Stimulated activated CD8-positive, alpha-beta memory T cell treated with anti-CD3 and anti-CD28 coated beads, Interleukin-7, amount 100 ng/mL, for 48 hours (primary cell): Measurements from ENCODE around the gene SLC35F4.
"Not testable (repeated sequence)": the region's sequence is repeated elsewhere in the genome, so short reads cannot be mapped to it uniquely, and the experiment has no call there.

Experiments used
- DNase-seq, 2 donors: peaks; one replicate each; pipeline ENCODE4 v3.0.0-alpha.2; 2020; ENCODE audit warnings: low read depth in 1 of 2; ENCODE audit errors: extremely low read depth in 1 of 2

The SLC35F4 gene

DNA sequence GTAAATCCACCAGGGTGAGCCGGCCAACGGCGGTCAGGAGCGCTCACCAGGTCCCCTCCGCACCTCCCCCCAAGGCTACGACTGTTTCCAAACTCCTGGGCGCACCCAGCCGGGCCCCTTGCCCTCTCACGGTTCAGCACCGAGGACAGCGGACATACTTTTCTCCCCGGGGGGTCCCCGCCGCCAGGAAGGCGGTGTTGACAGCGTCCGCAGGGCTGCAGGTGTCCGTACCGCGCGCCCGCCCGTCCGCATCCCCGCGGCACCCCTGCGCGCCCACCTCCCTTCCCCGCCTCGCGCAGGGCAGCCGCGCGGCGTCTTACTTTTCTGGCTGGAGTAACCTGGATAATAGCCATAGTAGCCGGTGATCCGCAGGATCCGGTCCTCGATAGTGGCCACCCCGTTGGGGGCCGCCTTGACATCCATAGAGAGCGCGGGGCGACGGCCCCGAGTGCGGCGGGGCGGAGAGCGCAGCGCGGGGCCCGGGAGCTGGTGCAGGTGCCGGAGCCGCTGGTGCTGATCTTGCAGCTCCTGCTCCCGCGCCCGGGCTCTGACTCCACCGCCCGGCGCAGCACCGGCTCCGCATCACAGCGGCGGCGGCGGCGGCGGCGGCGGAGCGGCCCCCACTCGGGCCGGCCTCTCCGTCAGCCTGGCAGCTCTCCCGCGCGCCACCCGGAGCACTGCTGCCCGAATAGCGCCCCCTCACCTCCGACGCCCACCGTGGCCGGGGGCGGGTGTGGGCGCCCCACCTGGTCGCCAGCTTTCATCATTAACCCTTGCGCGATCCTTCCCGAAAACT, at the start of gene SLC35F4:
Gene SLC35F4, minus strand, starts transcription at position 690 of the 796 bp plus-strand sequence.
- DNase-seq: no peak

DNA sequence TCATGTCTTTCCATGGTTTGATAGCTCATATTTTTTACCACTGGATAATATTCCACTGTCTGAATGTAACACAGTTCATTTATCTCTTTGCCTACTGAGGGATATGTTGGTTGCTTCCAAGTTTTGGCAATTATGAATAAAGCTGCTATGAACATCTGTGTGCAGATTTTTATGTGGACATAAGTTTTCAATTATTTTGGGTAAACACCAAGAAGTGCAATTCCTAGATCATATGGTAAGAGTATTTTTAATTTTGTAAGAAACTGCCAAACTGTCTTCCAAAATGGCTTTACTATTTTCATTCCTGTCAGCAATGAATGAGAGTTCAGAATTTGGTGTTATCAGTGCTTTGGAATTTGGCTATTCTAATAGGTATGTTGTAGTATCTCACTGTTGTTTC, 43.7 kb upstream of the SLC35F4 start:
- no peak for DNase-seq

DNA sequence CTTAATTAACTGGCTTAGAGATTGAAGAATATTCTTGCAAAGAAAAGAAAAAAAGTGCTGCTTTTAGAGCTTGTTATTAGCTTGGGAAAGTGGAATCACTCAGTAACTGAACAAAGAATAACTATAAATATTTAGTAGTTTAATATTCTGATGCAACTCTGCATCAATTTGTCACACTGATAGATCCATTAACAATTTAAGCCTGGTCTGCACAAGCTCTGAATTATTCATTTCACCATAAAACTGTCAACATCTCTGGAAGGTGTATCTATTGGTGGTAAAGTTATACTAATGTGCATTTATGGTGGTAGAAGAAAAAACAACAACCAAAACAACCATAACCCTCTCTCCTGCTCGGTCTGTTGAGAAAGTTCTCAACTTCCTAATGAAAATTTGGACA, 38.1 kb upstream of the SLC35F4 start:
- DNase-seq: no peak

DNA sequence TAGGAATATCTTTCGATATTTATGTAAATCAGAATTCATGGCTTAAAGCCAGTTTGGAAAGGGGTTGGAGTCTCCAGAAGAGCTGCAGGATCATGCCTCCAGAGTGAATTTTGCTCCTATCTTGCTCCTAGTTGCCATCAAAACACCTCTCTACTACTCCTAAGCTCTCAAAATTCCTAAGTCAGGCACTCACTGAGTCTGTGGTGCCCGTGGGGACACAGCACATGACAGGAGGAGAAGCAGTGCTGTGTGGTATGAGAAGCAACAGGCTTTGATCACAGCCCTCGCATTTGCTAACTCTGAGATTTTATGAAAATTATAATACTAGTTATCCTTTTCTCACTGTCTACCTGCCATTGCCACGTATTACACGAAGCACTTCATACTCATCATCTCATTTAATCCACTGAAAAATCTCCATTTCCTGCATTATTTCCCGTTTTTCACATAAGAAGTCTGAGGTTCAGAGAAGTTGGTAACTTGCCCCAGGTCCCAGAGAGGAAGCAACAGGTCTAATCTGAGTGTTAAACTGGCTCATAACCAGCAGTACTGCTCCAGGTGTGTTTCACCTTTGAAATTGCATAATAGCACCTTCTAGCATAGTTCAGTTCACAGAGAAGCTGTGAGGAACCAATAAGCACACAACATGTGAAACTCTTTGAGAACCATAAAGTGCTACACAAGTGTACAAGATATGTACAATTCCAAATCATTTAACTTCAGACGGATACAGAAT, 33.1 kb upstream of the SLC35F4 start:
- no peak for DNase-seq

DNA sequence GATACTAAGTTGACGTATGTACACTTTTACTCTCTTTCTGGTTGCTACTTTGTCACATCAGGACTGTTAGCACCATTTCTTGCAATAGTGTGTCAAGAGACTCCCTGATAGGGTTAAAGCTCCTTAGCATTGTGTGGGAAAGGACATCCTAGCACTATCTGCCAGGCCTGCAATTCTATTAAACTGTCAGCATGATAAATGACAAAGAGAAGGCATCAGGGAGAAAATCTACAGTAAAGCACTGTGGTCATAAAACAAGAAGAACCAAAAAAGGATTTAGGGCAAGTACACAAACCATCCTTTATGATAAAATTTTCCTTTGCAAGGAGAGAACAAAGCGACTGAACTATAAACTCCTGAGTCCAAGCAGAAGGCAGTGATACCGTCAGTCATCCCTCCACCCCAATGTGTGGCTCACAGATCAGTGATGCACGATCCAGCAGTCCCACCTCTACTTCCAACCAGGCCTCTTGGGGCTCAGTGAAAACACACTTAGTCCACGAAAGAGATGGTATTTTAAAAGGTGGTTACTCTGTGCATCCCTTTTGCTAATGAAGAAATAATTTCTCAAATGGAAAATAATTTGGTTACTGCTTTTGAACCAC, 31.4 kb upstream of the SLC35F4 start:
- DNase-seq: no peak

DNA sequence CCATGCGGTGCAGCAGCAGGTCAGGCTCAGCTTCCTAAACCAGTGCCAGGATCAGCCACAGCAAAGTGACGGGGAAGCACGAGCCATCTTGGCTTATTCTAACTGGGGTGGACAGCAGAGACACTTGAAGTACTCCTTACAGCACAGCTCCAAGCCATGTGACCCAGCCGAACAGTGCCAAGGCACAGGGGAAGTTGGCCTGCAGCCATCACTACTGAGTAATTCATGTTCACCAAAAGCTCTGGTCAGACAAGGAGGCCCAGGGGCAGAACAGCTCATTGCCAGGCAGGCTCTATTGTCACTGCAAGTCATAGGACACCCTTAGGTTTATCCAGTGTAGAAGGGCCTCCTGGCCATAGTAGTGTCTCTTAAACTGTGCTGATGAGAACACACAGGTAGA, 23.4 kb upstream of the SLC35F4 start:
- DNase-seq: no peak

DNA sequence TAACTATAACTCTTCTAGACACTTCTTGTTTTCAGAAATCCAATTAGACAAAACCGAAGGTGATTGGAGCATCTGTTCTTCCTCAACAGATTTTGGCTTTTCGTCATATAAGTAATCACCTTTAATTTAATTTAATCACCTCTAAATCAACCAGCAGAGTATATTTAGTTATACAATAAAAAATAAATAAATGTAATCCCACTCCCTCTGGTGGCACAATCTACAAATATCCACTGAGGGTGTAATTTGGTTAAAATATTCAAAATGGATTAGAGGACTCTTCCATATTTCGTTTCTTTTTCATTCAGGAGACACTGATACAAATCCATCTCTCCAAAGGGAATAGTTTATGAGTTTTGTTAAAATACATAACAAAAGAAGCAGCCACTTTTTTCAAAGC, 18.3 kb upstream of the SLC35F4 start:
- DNase-seq: no peak

DNA sequence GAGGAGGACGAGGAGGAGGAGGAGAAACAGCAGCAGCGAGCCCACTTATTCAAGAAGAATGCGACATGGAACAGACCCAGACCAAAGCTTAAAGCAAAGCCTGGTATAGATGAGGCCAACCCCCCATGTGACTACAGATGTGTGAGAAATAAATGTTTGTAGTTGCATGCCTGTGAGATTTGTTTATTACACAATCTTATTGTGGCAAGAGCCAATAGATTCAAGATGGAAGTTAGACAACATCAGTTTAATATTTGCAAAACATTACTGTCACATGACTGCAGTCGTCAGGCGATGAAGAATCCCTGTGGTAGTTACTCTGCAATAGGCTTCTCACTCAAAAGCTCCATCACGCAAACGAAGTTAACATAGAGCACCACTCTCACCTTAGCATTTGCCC, 17.2 kb upstream of the SLC35F4 start:
- DNase-seq: no peak

DNA sequence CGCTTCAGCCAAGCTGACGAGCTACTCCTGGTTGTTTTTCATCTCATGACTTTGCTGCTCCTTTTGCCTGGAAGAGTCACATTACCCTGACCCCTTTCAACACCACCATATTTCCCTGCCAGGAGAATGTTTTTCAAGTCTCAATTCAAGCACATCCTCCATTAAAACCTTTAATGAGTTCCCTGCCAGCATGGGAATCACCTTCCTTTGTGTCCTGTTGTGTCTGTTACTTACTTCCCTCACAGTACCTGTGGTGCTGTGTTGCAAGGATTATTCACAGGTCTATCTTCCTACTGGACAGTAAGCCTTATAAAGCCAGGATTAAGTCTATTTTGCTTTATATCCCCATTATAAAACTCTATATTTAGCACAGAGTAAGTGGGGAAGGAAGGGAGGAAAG, 13.6 kb upstream of the SLC35F4 start:
- no peak for DNase-seq

DNA sequence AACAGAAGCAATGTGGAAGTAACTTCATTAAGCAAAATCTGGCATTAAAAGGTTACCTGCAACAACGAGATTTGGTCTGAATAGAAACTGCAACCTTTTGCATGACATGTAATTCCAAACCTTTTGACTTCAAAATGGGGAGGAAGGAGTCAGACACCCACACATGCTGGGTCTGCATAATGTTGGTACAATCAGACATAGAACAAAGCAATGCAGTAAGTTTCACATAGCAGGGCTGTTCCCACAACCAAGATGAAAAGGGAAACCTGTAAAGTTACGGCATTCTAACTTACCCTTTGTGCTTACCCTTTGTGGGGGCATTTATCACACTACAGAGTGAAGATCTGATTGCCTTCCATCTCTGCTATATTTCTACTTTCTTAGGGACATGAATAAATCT, 10.1 kb upstream of the SLC35F4 start:
- no peak for DNase-seq

DNA sequence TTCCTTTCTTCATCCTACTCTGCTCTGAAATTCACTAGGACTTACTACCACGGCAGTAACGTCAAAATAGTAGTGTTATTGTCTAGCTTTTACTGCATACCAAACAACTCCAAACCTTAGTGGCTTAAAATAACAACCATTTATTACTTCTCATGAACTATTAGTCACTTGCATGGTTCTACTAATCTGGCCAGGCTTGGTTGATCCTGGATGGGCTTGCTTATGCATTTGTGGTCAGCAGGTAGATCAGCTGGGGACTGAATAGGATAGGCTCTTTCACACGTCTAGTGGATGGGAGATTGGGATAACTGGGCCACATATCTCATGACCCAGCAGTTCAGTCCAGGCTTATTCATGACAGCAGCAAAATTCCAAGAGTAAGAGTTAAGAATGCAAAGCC, 9.4 kb upstream of the SLC35F4 start:
- DNase-seq: no peak

DNA sequence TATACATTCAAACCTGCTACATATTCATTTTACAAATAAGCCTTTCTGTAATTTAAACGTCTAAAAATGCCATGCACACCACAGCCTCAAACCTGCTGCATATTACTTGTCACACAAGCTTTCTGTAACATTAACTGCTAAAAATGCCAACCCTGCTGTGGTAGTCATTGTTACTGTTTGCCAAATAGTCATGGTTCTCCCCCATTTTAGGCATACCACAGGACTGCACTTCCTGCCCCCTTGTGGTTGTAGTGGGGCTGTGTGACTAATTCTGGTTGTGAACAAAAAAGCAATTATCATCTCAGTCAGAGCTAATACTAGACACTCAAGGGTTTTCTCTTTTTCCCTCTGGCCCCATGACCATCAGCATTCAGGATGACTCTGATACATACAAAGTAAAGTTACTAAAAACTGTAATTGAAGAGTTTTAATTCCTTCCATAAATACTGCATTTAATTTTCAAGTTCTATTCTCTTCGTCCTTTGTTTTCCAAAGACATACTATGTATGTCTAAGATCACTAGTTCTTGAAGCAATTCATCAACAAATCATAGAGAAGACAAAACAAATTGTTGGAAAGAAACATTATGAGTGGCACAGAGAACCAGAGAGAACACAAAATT, 5.7 kb upstream of the SLC35F4 start:
- DNase-seq: no peak

DNA sequence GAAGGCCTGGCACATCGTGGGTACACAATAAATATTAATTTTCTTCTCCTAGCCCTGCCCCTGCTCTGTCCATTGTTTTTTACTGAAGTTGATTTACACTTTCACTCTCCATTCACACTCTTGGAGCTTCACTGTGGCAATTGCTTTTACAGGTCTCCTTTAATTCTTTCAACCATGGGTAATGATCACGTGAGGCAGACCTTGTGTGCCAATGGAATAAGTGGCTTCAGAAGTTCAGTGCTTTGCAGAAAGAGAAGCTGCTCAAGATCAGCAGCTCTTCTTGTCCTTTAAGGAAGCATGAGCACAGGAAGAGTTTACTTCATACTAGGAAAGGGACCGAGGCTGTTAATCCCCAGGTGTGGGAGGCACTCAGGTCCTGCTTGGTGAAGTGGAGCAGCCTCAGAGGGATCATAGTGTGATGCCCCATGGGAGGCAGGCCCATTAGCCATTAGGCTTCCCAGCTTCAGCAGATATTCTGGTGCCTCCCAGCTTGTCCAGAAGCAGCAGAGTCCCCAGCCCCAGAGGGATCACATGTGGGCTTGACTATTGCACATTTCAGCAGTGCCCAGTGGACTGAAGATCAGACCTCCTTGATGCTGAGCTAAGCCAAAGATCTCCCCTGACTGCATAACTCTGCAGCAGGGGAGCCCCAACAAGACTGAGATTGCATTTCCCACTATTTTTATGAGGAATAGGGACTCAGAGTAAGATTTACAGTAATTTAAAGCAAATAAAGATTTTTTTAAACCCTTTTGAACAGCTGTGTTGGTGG, 5.0 kb upstream of the SLC35F4 start:
- no peak for DNase-seq

DNA sequence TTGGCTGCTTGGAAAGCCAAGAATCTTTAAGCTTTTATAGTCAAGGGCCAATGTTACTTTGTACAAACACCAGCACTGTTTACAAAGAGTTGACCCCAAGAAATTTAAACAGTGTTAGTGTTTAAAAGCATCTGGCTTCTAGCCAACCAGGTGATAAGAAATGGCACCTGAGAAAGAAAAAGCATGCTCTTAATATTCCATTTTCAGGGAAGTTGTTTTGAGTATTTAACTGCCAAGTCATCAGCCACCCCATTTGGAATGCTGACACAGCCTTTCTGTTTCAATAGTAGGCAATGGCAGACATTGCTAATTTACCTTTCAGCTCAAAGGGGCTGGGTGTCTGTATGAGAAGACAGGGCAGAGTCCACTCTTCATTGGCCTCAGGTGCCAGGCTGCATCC, 3.7 kb upstream of the SLC35F4 start:
- DNase-seq: no peak

DNA sequence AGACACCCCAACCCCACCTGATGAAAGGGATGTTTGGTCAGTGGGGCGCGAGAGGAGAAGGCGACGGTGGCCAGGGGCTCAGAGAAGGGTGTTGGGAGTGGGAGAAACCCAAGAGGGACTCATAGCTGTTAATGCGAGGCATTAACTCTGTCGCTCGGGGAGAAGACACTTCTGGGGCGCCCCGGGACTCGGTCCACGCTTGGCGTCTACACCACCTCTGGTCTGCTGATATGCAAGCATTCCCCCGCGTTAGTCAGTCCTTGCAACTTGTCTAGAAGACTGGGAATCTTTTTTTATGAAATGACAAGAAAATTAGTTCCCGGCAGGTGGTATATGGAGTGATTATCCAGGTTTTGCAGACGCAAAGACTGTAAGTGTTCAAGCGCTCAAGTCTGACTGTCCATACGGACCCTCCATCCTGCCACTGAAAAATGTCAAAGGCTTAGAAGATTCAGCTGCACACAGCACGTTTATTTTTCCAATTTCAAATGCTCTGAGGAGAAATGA, 360 bp upstream of the SLC35F4 start:
- DNase-seq: no peak

DNA sequence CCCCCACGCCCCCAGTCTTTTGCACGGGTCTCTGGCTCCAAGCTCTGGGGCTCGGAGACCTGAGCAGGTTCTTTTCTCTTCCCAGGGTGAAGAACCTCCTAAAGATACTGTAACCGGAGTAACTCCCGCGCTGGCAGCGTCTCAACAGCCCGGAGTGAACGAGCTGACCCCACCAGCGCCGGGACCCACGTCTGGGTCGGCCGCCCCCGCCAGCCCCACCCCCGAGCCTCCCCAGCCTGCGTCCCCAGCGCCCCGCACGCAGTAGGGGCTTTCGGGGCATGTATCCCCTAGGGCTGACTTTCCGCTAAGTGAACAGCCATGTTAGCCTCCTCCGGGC, 858 bp downstream of the SLC35F4 start:
- no peak for DNase-seq

DNA sequence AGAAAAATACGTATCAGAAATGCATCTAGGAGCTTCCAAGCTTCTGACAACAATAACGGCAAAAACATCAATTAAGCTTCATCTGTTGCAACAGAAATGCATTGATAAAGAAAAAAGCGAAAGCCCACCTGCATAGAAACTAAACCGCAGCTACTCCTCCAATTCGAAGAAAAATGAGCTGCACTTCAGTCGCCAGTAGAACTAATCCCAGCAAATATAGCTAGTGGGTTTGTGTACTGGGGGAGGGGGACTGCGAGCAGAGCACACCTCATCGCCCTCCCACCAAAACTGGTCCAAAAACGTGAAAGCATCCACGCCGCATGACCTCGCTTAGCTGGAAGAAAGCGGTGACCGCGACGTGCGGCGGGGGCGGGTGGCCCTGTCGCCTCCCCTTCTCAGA, 1.2 kb downstream of the SLC35F4 start:
- DNase-seq: no peak

DNA sequence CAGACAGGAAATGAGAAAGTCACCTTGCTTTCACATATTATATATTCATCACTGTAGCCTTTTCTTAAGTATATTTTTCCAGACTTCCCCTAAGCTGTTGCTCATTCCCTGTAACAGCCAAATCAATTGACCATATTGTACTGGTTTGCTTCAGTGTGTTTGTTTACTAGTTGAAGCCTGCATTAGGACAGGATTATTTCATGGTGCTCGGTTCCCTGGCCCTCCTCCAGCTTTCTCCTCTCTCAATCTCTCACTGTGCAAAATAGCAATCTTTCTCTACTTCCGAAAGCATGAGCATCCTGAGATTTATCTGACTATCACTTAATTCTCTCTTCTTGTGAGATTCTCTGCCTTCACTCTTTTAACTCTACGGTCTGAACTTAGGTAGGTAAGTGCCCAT, 2.4 kb downstream of the SLC35F4 start:
- DNase-seq: no peak

DNA sequence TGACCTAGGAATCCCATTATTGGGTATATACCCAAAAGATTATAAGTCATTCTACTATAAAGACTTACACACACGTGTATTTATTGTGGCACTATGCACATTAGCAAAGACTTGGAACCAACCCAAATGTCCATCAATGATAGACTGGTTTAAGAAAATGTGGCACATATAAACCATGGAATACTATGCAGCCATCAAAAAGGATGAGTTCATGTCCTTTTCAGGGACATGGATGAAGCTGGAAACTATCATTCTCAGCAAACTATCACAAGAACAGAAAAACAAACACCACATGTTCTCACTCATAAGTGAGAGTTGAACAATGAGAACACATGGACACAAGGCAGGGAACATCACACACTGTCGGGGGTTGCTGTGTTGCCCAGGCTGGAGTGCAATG, 10.2 kb downstream of the SLC35F4 start:
- not testable (repeated sequence) for DNase-seq

DNA sequence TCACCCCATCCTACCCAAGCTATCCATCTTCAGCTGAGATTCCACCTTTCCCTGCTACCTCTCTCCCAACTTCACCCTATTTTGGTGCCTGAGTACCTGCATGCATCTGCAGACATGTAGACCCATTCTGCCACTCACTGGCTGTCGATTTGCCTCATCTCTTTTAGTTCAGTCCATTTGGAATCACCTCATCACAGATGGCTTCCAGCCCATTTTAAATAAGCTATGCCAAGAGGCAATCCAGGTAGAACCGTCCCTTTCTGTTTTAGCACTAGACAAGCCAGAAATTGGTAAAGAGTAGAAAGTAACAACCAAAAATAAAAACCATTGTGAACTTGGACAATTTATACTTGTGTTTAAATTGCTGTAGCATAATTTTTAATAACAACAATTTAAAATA, 11.3 kb downstream of the SLC35F4 start:
- no peak for DNase-seq

DNA sequence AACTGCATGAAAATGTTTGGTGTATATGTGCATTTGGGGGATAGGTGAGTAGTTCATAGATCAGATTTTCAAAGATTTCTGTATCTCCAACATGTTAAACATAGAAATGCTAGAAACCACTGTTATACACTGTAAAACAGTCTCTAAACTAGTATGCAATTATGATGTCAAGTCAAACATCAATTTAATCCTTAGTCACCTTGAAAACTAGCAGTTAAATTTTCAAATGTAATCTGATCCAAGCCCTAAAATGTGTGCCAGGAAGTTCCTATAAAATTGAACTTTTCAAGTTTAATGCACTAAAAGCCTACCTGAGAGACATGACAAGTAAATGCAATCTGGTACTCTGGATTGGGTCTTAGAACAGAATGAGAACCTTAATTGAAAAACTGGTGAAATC, 14.5 kb downstream of the SLC35F4 start:
- DNase-seq: no peak
